GM12878 (cell line): ENCODE data around the gene BIRC3. TPM values are rescaled to one million over a fixed set of nuclear protein-coding genes. Genes with fewer than 3 reads are reported as not detected.

Experiments
- ATAC-seq: fragments of 200-7000 bp; cut with Tn5 transposase; 3 replicates; pipeline ENCODE4 v1.9.1; 2020; ENCODE audit warnings: mild to moderate bottlenecking, moderate library complexity
- BruUV-seq: library from RNA; stranded (reverse); fragments of 400-500 nt; replicated peaks from 2 replicates; lab custom pipeline; 2021; lab: Mats Ljungman, UMichigan
- CTCF ChIA-PET: fragments of 300-600 bp; sonication (Branson Sonifier 250); formaldehyde crosslinking; extraction: SDS; loops from one replicate; lab custom pipeline; 2021; ENCODE audit warnings: inconsistent platforms; lab: Yijun Ruan, JAX
- POLR2A ChIA-PET: fragments of 350-600 bp; formaldehyde crosslinking; extraction: SDS; loops from one replicate; lab custom pipeline; 2021; ENCODE audit warnings: inconsistent platforms; lab: Charles Lee
- RAD21 ChIA-PET: fragments of 300-600 bp; sonication (Branson Sonifier 250); formaldehyde crosslinking; loops from one replicate; lab custom pipeline; 2023; ENCODE audit warnings: antibody characterized with exemption; ENCODE audit not compliant: unreplicated experiment; lab: Charles Lee
- SMC1A ChIA-PET: fragments of 300-600 bp; sonication (Branson Sonifier 250); formaldehyde crosslinking; loops from one replicate; lab custom pipeline; 2023; ENCODE audit not compliant: unreplicated experiment, uncharacterized antibody; lab: Charles Lee
- DNase-seq: peaks from one replicate; pipeline ENCODE4 v3.0.0-alpha.2; 2011; ENCODE audit warnings: low read depth, low spot score
- FAIRE-seq: peaks from 3 replicates; lab custom pipeline; 2011; peaks lifted over from hg19 to GRCh38; lab: Jason Lieb, UNC
- H2AFZ ChIP-seq: 2 replicates; pipeline ENCODE4 v1.6.0; 2011; ENCODE audit warnings: low read depth, low read length, control low read depth; ENCODE audit not compliant: control insufficient read depth
- H3K27ac ChIP-seq: 2 replicates; pipeline ENCODE4 v1.5.1; 2011; ENCODE audit warnings: control low read depth; ENCODE audit not compliant: control insufficient read depth, insufficient read depth
- H3K27me3 ChIP-seq, 2 experiments: replicated peaks in 1 of 2; 2 replicates each; pipeline versions ENCODE4 v1.6.0 to v1.6.1; 2011; ENCODE audit warnings: low read length in 1 of 2; ENCODE audit not compliant: control insufficient read depth in 2 of 2, insufficient read depth in 2 of 2
- H3K36me3 ChIP-seq, 2 experiments: 2 replicates each; pipeline ENCODE4 v1.5.1; 2011; ENCODE audit warnings: low read length in 1 of 2; ENCODE audit not compliant: control insufficient read depth in 2 of 2, insufficient read depth in 2 of 2
- H3K4me1 ChIP-seq: 2 replicates; pipeline ENCODE4 v1.6.1; 2011; ENCODE audit warnings: mild to moderate bottlenecking, low read length, moderate library complexity, mixed read lengths; ENCODE audit not compliant: control insufficient read depth, insufficient read depth
- H3K4me2 ChIP-seq: 2 replicates; pipeline ENCODE4 v1.6.0; 2011; ENCODE audit warnings: control low read depth; ENCODE audit not compliant: control insufficient read depth, insufficient read depth
- H3K4me3 ChIP-seq: fragments of 200-600 bp; sonication (generic); 2 replicates; pipeline ENCODE4 v1.5.1; 2016
- H3K79me2 ChIP-seq: 2 replicates; pipeline ENCODE4 v1.6.0; 2011; ENCODE audit warnings: low read length; ENCODE audit not compliant: control insufficient read depth, insufficient read depth
- H3K9ac ChIP-seq: 2 replicates; pipeline ENCODE4 v1.8.0; 2011; ENCODE audit warnings: low read length, control low read depth, mixed read lengths; ENCODE audit not compliant: control insufficient read depth, insufficient read depth
- H3K9me3 ChIP-seq: replicated peaks from 3 replicates; pipeline ENCODE4 v1.5.1; 2011; ENCODE audit warnings: mild to moderate bottlenecking, low read length; ENCODE audit not compliant: control insufficient read depth, insufficient read depth
- H4K20me1 ChIP-seq: 2 replicates; pipeline ENCODE4 v1.6.0; 2011; ENCODE audit not compliant: control insufficient read depth, insufficient read depth
- CBX3 ChIP-seq: fragments of 200-600 bp; sonication (generic); IDR thresholded peaks from 2 replicates; pipeline ENCODE4 v1.6.1; 2016; ENCODE audit warnings: low read depth, borderline replicate concordance
- ESRRA ChIP-seq: IDR thresholded peaks from 2 replicates; pipeline ENCODE4 v1.6.1; 2012; ENCODE audit warnings: mild to moderate bottlenecking, low read length, improper control_type of control experiment
- ETV6 ChIP-seq, 2 experiments: fragments of 450-650 bp in 1 of 2; IDR thresholded peaks in 1 of 2; conservative IDR thresholded peaks in 1 of 2; 2 replicates each; pipeline ENCODE4 v1.6.1; 2014; ENCODE audit warnings: antibody characterized with exemption in 1 of 2, borderline replicate concordance in 1 of 2, low read depth in 1 of 2, mild to moderate bottlenecking in 1 of 2, moderate library complexity in 1 of 2
- FOS ChIP-seq: IDR thresholded peaks from 3 replicates; pipeline ENCODE4 v1.6.1; 2011; ENCODE audit warnings: borderline replicate concordance; ENCODE audit not compliant: insufficient read length; ENCODE audit errors: extremely low read depth
- FOXM1 ChIP-seq: IDR thresholded peaks from 2 replicates; pipeline ENCODE4 v1.6.1; 2012; ENCODE audit warnings: low read depth, mild to moderate bottlenecking, inconsistent platforms, low read length, moderate library complexity
- KLF5 ChIP-seq: fragments of 450-650 bp; IDR thresholded peaks from 2 replicates; pipeline ENCODE4 v1.6.1; 2014; ENCODE audit warnings: mild to moderate bottlenecking; ENCODE audit not compliant: partially characterized antibody
- MEF2B ChIP-seq: fragments of 450-650 bp; IDR thresholded peaks from 2 replicates; pipeline ENCODE4 v1.6.1; 2018; ENCODE audit warnings: mild to moderate bottlenecking, moderate library complexity; ENCODE audit not compliant: partially characterized antibody, poor library complexity, severe bottlenecking
- NRF1 ChIP-seq: conservative IDR thresholded peaks from 2 replicates; pipeline ENCODE4 v1.6.1; 2011; ENCODE audit warnings: mild to moderate bottlenecking, low read depth, low read length, improper control_type of control experiment
- POLR2AphosphoS2 ChIP-seq: IDR thresholded peaks from 2 replicates; pipeline ENCODE4 v1.6.1; 2011; ENCODE audit warnings: low read depth, mild to moderate bottlenecking, low read length, improper control_type of control experiment, moderate library complexity
- PRDM15 ChIP-seq: fragments of 450-650 bp; formaldehyde crosslinking; IDR thresholded peaks from 2 replicates; pipeline ENCODE4 v1.4.0; 2020; ENCODE audit warnings: mild to moderate bottlenecking, moderate library complexity
- SRF ChIP-seq, 2 experiments: IDR thresholded peaks; 2 replicates each; pipeline ENCODE4 v1.6.1; 2011; ENCODE audit warnings: low read depth in 2 of 2, low read length in 2 of 2, mild to moderate bottlenecking in 1 of 2, moderate library complexity in 1 of 2
- TAF1 ChIP-seq: IDR thresholded peaks from 2 replicates; pipeline ENCODE4 v1.6.1; 2011; ENCODE audit warnings: mild to moderate bottlenecking, low read depth, low read length, borderline replicate concordance
- YY1 ChIP-seq: IDR thresholded peaks from 2 replicates; pipeline ENCODE4 v1.6.1; 2011; ENCODE audit warnings: low read depth, mild to moderate bottlenecking, low read length
- WGBS: methylation state at CpG from one replicate; pipeline ENCODE4 v1.1.6; 2016; ENCODE audit warnings: low lambda C conversion rate; ENCODE audit not compliant: insufficient replicate concordance, insufficient coverage; ENCODE audit errors: missing lambda C conversion rate; 5-methylcytosine and 5-hydroxymethylcytosine counted together
- in situ Hi-C: fragments of 300-500 bp; cut with MboI; formaldehyde crosslinking; loops from 9 replicates; pipeline ENCODE4 v1.14.3; 2018; ENCODE audit warnings: mixed read lengths
- intact Hi-C: fragments of 100-400 bp; cut with micrococcal nuclease; formaldehyde crosslinking; loops from one replicate; pipeline ENCODE4 v1.14.2; 2022; ENCODE audit not compliant: unreplicated experiment
- polyA plus RNA-seq, 11 experiments: library from polyadenylated mRNA; depleted of rRNA in 4 of 11; unstranded in 6 of 11; stranded (reverse) in 5 of 11; fragments of >200 nt; fragmentation: Nextera tagmentation in 4 of 11; fragmentation: Illumina TruSeq in 1 of 11; extraction: Ambion mirVana in 4 of 11; extraction: Trizol in 1 of 11; gene quantifications; 1 replicate in 1 of 11; 2 replicates in 10 of 11; pipeline versions ENCODE4 v1.2.1 to v1.2.3, GENCODE V29; 2011 to 2016; ENCODE audit warnings: inconsistent platforms in 2 of 11, missing spikeins in 2 of 11, low read depth in 1 of 11
- total RNA-seq, 4 experiments: library from RNA; depleted of rRNA in 3 of 4; stranded (reverse); fragments of >200 nt in 3 of 4; fragmentation: Illumina TruSeq in 1 of 4; extraction: Trizol in 1 of 4; gene quantifications; 2 replicates each; pipeline versions ENCODE4 v1.2.1 to v1.2.3, GENCODE V29; 2013 to 2021
- TF ChIP-seq, protein P1 (sequence below): fragments of 450-650 bp; IDR thresholded peaks from 2 replicates; pipeline ENCODE4 v1.6.1; 2018; ENCODE audit warnings: borderline replicate concordance, mild to moderate bottlenecking; ENCODE audit not compliant: partially characterized antibody
- TF ChIP-seq, protein P2 (sequence below): fragments of 450-650 bp; IDR thresholded peaks from 2 replicates; pipeline ENCODE4 v1.6.1; 2016; ENCODE audit warnings: mild to moderate bottlenecking

Gene BIRC3
- total and polyA plus RNA-seq, 10 of the 15 experiments (the other 5 are each of a cell fraction or from before 2014, with no cell fraction given), result 42.1 to 351 (median 83.7) TPM

DNA sequence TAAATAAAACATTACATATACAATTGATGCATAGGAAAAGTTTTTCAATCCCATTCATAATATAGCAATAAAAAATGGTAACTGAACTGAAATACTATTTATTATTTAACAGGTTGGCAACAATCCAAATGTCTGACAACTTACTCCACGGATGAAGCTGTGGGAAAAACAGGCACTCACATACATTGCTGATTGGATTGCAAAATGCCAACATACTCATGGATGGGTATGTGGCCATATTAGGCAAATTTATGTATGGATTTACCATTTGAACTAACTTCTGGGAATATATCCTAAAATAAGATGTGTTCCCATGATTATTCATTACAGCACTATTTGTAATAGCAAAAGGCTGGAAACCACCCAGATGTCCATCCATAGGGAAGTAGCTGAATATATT lies 26.5 kb downstream of the BIRC3 start:
- in situ Hi-C loops (loop anchor here (5.0 kb wide), 2 partner anchors 57 to 268 kb away; no protein-coding TSS in a partner anchor), intact Hi-C loops (loop anchor here (2.0 kb wide), 1 partner anchor 47 kb away; no protein-coding TSS in a partner anchor)
- FAIRE-seq (no peak), ATAC-seq (no peak), DNase-seq (no peak)
- H3K27ac ChIP-seq, result no peak overlapping the region
- SMC1A ChIA-PET, result interaction anchor here (0.6 to 5.4 kb wide), 22 partner anchors 10 to 322 kb away, joined by 3 to 242 read pairs (median 6); no protein-coding TSS in a partner anchor
- no peak overlapping the region for H2AFZ ChIP-seq
- WGBS, result 97% methylated on average over 1 of the region's 1 CpG
- CTCF ChIA-PET, result interaction anchor here (0.6 to 8.3 kb wide), 22 partner anchors 9 to 324 kb away, joined by 3 to 361 read pairs (median 5); no protein-coding TSS in a partner anchor
- H3K4me1 ChIP-seq, result no peaks in the 10 kb centered on the region
- 0 out of 4 replicates have a peak, but pooled peaks cover 0 to under 1% of the 10 kb centered on the region in 2 experiments for H3K36me3 ChIP-seq
- no TSS peak for BruUV-seq
- TF ChIP-seq FOXM1 (no peak), YY1 (no peak), FOS (no peak), ESRRA (no peak), MEF2B (no peak), KLF5 (no peak), TAF1 (no peak), CBX3 (no peak), PRDM15 (CRISPR knock-in tag) (no peak), NRF1 (no peak), POLR2AphosphoS2 (no peak), SRF (IDR thresholded peaks at IDR 0.05; ENCODE audit: low read depth in 2 of 2, low read length in 2 of 2) (no peak), ETV6 (conservative IDR thresholded peaks at IDR 0.05 in 1 of 2, IDR thresholded peaks at IDR 0.05 in 1 of 2; ENCODE audit: borderline replicate concordance in 1 of 2, low read depth in 1 of 2) (no peak)
- TF ChIP-seq, protein P1, sequence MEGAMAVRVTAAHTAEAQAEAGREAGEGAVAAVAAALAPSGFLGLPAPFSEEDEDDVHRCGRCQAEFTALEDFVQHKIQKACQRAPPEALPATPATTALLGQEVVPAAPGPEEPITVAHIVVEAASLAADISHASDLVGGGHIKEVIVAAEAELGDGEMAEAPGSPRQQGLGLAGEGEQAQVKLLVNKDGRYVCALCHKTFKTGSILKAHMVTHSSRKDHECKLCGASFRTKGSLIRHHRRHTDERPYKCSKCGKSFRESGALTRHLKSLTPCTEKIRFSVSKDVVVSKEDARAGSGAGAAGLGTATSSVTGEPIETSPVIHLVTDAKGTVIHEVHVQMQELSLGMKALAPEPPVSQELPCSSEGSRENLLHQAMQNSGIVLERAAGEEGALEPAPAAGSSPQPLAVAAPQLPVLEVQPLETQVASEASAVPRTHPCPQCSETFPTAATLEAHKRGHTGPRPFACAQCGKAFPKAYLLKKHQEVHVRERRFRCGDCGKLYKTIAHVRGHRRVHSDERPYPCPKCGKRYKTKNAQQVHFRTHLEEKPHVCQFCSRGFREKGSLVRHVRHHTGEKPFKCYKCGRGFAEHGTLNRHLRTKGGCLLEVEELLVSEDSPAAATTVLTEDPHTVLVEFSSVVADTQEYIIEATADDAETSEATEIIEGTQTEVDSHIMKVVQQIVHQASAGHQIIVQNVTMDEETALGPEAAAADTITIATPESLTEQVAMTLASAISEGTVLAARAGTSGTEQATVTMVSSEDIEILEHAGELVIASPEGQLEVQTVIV, result no peak
- TF ChIP-seq, protein P2, sequence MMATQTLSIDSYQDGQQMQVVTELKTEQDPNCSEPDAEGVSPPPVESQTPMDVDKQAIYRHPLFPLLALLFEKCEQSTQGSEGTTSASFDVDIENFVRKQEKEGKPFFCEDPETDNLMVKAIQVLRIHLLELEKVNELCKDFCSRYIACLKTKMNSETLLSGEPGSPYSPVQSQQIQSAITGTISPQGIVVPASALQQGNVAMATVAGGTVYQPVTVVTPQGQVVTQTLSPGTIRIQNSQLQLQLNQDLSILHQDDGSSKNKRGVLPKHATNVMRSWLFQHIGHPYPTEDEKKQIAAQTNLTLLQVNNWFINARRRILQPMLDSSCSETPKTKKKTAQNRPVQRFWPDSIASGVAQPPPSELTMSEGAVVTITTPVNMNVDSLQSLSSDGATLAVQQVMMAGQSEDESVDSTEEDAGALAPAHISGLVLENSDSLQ, result no peak
- H3K9me3 ChIP-seq, result no peaks in the 10 kb centered on the region; the same call in 2 of the 3 replicates
- no peak overlapping the region for H3K4me2 ChIP-seq
- POLR2A ChIA-PET, result interaction anchor here (1.0 to 1.3 kb wide), 3 partner anchors 10 to 267 kb away, joined by 3 to 4 read pairs (median 3); partner anchors contain the start of gene BIRC3
- RAD21 ChIA-PET, result interaction anchor here (1.0 to 10.4 kb wide), 8 partner anchors 47 to 322 kb away, joined by 3 to 308 read pairs (median 20); no protein-coding TSS in a partner anchor
- no peak overlapping the region for H3K4me3 ChIP-seq
- no peak overlapping the region for H3K9ac ChIP-seq
- no peaks in the 10 kb centered on the region for H4K20me1 ChIP-seq
- H3K27me3 ChIP-seq, result no peaks in the 10 kb centered on the region
- H3K79me2 ChIP-seq, result peaks cover 20% of the 10 kb centered on the region
